Psoas muscle (tissue), 8 donors: Measurements from ENCODE around the gene MESP1. TPM values are rescaled to one million over a fixed set of nuclear protein-coding genes. Genes with fewer than 3 reads are reported as not detected.
"Not testable (repeated sequence)": the region's sequence is repeated elsewhere in the genome, so short reads cannot be mapped to it uniquely, and the experiment has no call there.

ENCODE experiments used
- ATAC-seq, 4 donors: fragments of 200-7000 bp; cut with Tn5 transposase; one replicate each; pipeline ENCODE4 v1.9.1; 2020; ENCODE audit warnings: moderate library complexity in 3 of 4, mild to moderate bottlenecking in 2 of 4
- DNase-seq, 2 donors: peaks; one replicate each; pipeline ENCODE4 v3.0.0-alpha.2; 2020
- H3K27ac ChIP-seq: fragments of 200-600 bp; one replicate; pipeline ENCODE4 v1.8.0; 2022
- H3K27me3 ChIP-seq, 3 donors: fragments of 200-600 bp in 1 of 3; one replicate each; pipeline versions ENCODE4 v1.6.1 to v1.8.0; 2013 to 2022; ENCODE audit warnings: low read length in 2 of 3, mild to moderate bottlenecking in 2 of 3, moderate library complexity in 1 of 3; ENCODE audit not compliant: insufficient read depth in 3 of 3
- H3K36me3 ChIP-seq, 2 donors: fragments of 200-600 bp in 1 of 2; one replicate each; pipeline versions ENCODE4 v1.6.1 to v1.8.0; 2013 to 2022; ENCODE audit warnings: low read depth in 1 of 2, mild to moderate bottlenecking in 1 of 2, moderate library complexity in 1 of 2; ENCODE audit not compliant: insufficient read depth in 1 of 2
- H3K4me1 ChIP-seq: fragments of 200-600 bp; one replicate; pipeline ENCODE4 v1.8.0; 2022
- H3K4me3 ChIP-seq: fragments of 200-600 bp; one replicate; pipeline ENCODE4 v1.8.0; 2022; ENCODE audit warnings: mild to moderate bottlenecking
- H3K9me3 ChIP-seq: fragments of 200-600 bp; one replicate; pipeline ENCODE4 v1.8.0; 2022
- CTCF ChIP-seq: fragments of 200-600 bp; IDR thresholded peaks from one replicate; pipeline ENCODE4 v1.8.0; 2022; ENCODE audit warnings: antibody characterized with exemption
- WGBS, 3 donors: extraction: QIAGEN DNeasy Blood & Tissue Kit; methylation state at CpG; one replicate each; pipeline versions ENCODE4 v1.1.6 to v1.1.7; 2013; 5-methylcytosine and 5-hydroxymethylcytosine counted together
- intact Hi-C, 2 donors: fragments of 100-400 bp; cut with DNase I; formaldehyde crosslinking; loops; one replicate each; pipeline versions ENCODE4 v1.11.0 to v1.14.2; 2022
- polyA plus RNA-seq, 3 donors: library from polyadenylated mRNA; stranded (reverse); fragments of 200-250 nt; gene quantifications; one replicate each; pipeline ENCODE4 v1.2.3, GENCODE V29; 2013
- total RNA-seq, 4 donors: library from RNA; stranded (reverse); fragmentation: NEBNext Ultra II Directional in 2 of 4; extraction: Animal tissue kit (Norgen Biotek cat#: 25700) in 2 of 4; gene quantifications; one replicate each; pipeline versions ENCODE4 v1.2.1 to v1.2.4, GENCODE V29; 2021 to 2023
- donor health status: healthy with polysubstance abuse.
- donor health status: DM: no; HTN: no; CAD: no; lungs with moderate emphysema.
- donor health status: Bipolar disorder and iron deficiency.
- donor health status: healthy.
- donor health status: DM: yes; HTN: yes; CAD: no.
- donor health status: DM: no; HTN: no; CAD: no.
- donor health status: DM: no; HTN: no; CAD: no.
- donor health status: DM: yes; HTN: yes; CAD: no.

The MESP1 gene
- total and polyA plus RNA-seq, 7 donors = 2.5 to 33.6 (median 11.7) TPM

GRCh38 chr15:89784686-89784960, 33.6 kb upstream of the MESP1 start:
- 78 to 92% (median 83%) methylated on average over 7 of the region's 7 CpGs for WGBS, 3 donors
- no peaks in the 10 kb centered on the region for H3K36me3 ChIP-seq
- no peaks in the 10 kb centered on the region for H3K4me1 ChIP-seq
- no peaks in the 10 kb centered on the region for H3K9me3 ChIP-seq
- intact Hi-C loops = no loop called here
- no peak for TF ChIP-seq CTCF
- no peak overlapping the region for H3K27ac ChIP-seq
- H3K27me3 ChIP-seq = no peaks in the 10 kb centered on the region
- ATAC-seq = no peak
- no peak overlapping the region for H3K4me3 ChIP-seq
- DNase-seq = no peak

DNA sequence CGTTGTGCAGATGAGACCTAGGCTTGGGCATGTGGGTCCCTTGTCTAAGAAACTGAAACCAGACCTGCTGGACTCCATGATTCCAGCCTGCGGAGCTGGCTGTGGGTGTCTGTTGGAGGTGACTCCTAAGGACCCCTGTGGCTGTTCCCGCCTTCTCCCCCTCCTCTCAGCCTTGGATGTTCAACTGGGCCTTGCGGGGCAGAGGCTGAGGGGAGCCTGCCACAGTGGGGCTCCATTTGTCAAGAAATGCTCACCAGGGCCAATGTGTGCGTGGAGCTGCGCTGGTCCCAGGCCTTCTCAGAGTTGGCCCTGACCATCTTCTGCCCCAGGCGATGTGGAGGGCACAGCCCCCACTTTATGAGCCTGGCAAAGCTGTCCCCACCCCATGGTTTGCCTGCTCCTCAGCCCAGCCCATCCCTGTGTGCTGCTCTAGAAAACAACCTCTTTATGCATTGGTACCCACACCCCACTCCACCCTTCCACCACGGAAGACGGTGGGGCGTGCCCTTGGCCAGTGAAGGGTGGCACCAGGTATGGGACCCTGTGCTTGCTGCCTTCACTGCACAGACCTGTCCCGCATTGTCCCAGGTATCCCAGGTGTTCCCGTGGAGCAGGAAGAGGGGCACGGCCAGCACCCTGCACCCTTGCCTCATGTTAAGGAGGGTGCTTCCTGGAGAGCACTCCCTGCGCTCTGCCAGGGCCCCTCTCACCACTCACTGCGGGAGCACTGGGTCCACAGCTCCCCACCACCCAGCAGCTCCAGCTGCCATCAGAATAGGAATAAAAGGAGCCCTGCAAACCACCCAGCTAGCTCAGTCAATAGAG, 33.0 kb upstream of the MESP1 start:
- intact Hi-C loops = no loop called here
- Histone ChIP-seq H3K36me3 (no peaks in the 10 kb centered on the region), H3K27ac (no peak overlapping the region), H3K9me3 (no peaks in the 10 kb centered on the region), H3K27me3 (no peaks in the 10 kb centered on the region), H3K4me1 (no peaks in the 10 kb centered on the region), H3K4me3 (no peak overlapping the region)
- DNase-seq = no peak
- ATAC-seq = no peak
- 89 to 91% (median 91%) methylated on average over 15 of the region's 15 CpGs for WGBS, 3 donors
- no peak for TF ChIP-seq CTCF

DNA sequence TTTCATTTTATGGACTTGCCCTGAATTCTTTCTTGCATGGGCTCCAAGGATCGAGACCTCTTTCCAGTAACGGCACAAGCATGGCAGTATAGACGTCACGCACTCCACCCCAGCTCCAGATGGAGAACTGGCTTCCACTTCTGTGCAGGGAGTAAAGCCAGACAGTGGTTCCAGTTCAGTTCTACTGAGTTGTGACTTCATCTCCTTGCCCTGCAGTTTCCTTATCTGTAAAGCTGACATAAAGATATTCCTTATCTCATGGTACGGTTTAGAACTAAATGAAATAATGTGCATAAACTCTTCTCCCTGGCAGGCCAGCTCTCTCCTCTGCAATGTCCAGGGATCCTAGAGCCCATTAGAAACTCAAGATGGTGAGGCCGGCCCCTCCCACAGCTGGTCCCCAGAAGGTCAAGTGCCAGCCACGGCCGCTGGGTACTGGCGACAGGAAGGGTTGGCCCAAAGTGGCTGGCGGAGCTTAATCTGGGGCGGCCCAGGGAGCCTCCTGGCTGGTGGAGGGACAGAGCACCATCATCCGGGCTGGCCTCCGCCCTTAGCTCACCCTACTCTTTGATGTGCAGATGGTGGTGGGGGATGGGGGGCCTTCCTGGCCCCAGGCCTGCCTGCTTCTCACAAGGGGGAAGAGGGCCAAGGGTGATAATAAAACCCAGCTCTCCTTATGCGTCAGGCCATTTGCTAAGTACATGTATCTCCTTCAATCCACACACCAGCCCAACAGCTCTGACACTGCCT, 32.2 kb upstream of the MESP1 start:
- Histone ChIP-seq H3K27ac (no peak overlapping the region), H3K36me3 (no peaks in the 10 kb centered on the region), H3K27me3 (no peaks in the 10 kb centered on the region), H3K9me3 (no peaks in the 10 kb centered on the region), H3K4me3 (no peak overlapping the region), H3K4me1 (no peaks in the 10 kb centered on the region)
- ATAC-seq (no peak), DNase-seq (no peak)
- TF ChIP-seq CTCF = no peak
- intact Hi-C loops = no loop called here
- 54 to 61% (median 55%) methylated on average over 14 of the region's 14 CpGs for WGBS, 3 donors

- H3K4me3 ChIP-seq, H3K4me1 ChIP-seq, H3K36me3 ChIP-seq, H3K9me3 ChIP-seq, DNase-seq, H3K27ac ChIP-seq, ATAC-seq, intact Hi-C loops, H3K27me3 ChIP-seq: not testable (repeated sequence)
- 87 to 89% (median 88%) methylated on average over 8 to 9 of the region's 9 CpGs for WGBS, 3 donors
These were observed 31.5 kb upstream of the MESP1 start for GRCh38 chr15:89782619-89782950.

DNA sequence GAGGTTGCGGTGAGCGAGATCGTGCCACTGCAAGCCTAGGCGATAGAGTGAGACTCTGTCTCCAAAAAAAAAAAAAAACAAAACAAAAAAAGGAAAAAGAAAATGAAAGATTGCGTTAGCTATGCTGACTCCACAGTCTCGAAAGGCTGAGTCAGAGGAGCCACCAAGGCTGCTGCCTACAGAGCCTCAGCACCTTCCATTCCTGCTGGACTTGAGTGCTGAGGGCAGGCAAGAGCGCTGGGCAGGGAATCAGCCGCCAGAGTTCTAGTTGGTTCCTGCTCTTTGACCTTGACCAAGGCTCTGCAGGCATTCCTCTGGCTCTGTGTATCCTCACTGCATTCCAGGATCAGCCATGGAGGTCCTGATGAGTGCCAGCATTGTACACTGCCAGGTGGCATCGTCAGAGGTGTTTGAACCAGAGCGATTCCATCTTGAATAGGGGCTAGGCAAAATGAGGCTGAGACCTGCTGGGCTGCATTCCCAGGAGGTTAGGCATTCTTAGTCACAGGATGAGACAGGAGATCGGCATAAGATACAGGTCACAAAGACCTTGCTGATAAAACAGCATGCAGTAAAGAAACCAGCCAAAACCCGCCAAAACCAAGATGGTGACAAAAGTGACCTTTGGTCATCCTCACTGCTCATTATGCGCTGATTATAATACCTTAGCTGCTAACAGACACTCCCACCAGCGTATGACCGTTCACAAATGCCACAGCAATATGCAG, 31.0 kb upstream of the MESP1 start:
- Histone ChIP-seq H3K9me3 (no peaks in the 10 kb centered on the region), H3K36me3 (no peaks in the 10 kb centered on the region), H3K27ac (no peak overlapping the region), H3K27me3 (no peaks in the 10 kb centered on the region), H3K4me1 (no peaks in the 10 kb centered on the region), H3K4me3 (no peak overlapping the region)
- intact Hi-C loops = no loop called here
- DNase-seq (no peak), ATAC-seq (peak in 1 of 4 donors; percentile 21)
- WGBS, 3 donors = 72 to 80% (median 74%) methylated on average over 15 of the region's 15 CpGs
- TF ChIP-seq CTCF = no peak
